MCF 10A (cell line): ENCODE measurements around the gene ADAM23. TPM values are rescaled to one million over a fixed set of nuclear protein-coding genes. Genes with fewer than 3 reads are reported as not detected.

Source experiments
- BruUV-seq: library from RNA; stranded (reverse); fragments of 400-500 nt; replicated peaks from 2 replicates; lab custom pipeline; 2021; lab: Mats Ljungman, UMichigan
- CTCF ChIA-PET: fragments of 300-600 bp; sonication (Branson Sonifier 250); formaldehyde crosslinking; extraction: SDS; loops from one replicate; lab custom pipeline; 2021; ENCODE audit warnings: antibody characterized with exemption, inconsistent platforms; lab: Yijun Ruan, JAX
- POLR2A ChIA-PET: fragments of 300-600, 350-650 bp; sonication (Branson Sonifier 250); formaldehyde crosslinking; extraction: SDS; loops from one replicate; lab custom pipeline; 2020; ENCODE audit warnings: antibody characterized with exemption, inconsistent platforms; lab: Yijun Ruan, JAX
- DNase-seq: peaks from one replicate; pipeline ENCODE4 v3.0.0-alpha.2; 2018; ENCODE audit not compliant: unreplicated experiment
- H3K27ac Mint-ChIP-seq: one replicate; pipeline ENCODE4 v1.8.0; 2022; ENCODE audit warnings: mild to moderate bottlenecking, low read depth, mixed read lengths; ENCODE audit not compliant: unreplicated experiment
- H3K27me3 Mint-ChIP-seq: one replicate; pipeline ENCODE4 v1.8.0; 2022; ENCODE audit warnings: mixed read lengths; ENCODE audit not compliant: insufficient read depth, unreplicated experiment
- H3K36me3 Mint-ChIP-seq: one replicate; pipeline ENCODE4 v1.8.0; 2022; ENCODE audit warnings: mild to moderate bottlenecking, moderate library complexity, mixed read lengths; ENCODE audit not compliant: insufficient read depth, unreplicated experiment
- H3K4me1 Mint-ChIP-seq: one replicate; pipeline ENCODE4 v1.8.0; 2022; ENCODE audit warnings: mixed read lengths; ENCODE audit not compliant: insufficient read depth, unreplicated experiment
- H3K4me3 Mint-ChIP-seq: one replicate; pipeline ENCODE4 v1.8.0; 2022; ENCODE audit warnings: mild to moderate bottlenecking, moderate library complexity, mixed read lengths; ENCODE audit not compliant: unreplicated experiment
- H3K9me3 Mint-ChIP-seq: one replicate; pipeline ENCODE4 v1.8.0; 2022; ENCODE audit warnings: mixed read lengths; ENCODE audit not compliant: unreplicated experiment
- CTCF ChIP-seq: fragments of 200-600 bp; IDR thresholded peaks from one replicate; pipeline ENCODE4 v1.8.0; 2022; ENCODE audit warnings: antibody characterized with exemption, mild to moderate bottlenecking; ENCODE audit not compliant: unreplicated experiment
- intact Hi-C: fragments of 100-400 bp; cut with micrococcal nuclease; formaldehyde crosslinking; loops from 2 replicates; pipeline ENCODE4 v1.14.1; 2022
- total RNA-seq: library from RNA; stranded (reverse); gene quantifications from 2 replicates; pipeline ENCODE4 v1.2.3, GENCODE V29; 2022

The ADAM23 gene
- total RNA-seq, 1 experiment from 2014 or later: 0.12 TPM

GRCh38 chr2:206641226-206641625 is 197.9 kb downstream of the ADAM23 start:
- no peaks in the 10 kb centered on the region for H3K36me3 Mint-ChIP-seq
- ChIA-PET POLR2A (no interaction called here), CTCF (no interaction called here)
- H3K4me3 Mint-ChIP-seq: no peak overlapping the region
- BruUV-seq: no TSS peak
- H3K4me1 Mint-ChIP-seq: no peaks in the 10 kb centered on the region
- no peak for TF ChIP-seq CTCF
- H3K9me3 Mint-ChIP-seq: no peaks in the 10 kb centered on the region
- H3K27ac Mint-ChIP-seq: no peak overlapping the region
- no peak for DNase-seq
- intact Hi-C loops: no loop called here
- peaks cover 11% of the 10 kb centered on the region for H3K27me3 Mint-ChIP-seq

GRCh38 chr2:206642075-206643025 is 199.0 kb downstream of the ADAM23 start, which contains the start of gene FAM237A:
TSS of gene FAM237A (plus strand) at chr2:206642487. CDS start at chr2:206644237, 1,750 bp downstream.
- no peaks in the 10 kb centered on the region for H3K4me1 Mint-ChIP-seq
- BruUV-seq: no TSS peak
- ChIA-PET POLR2A (interaction anchor here (0.7 kb wide), 1 partner anchor 16 kb away, joined by 3 read pairs; no protein-coding TSS in a partner anchor), CTCF (interaction anchor here (0.6 to 1.3 kb wide), 3 partner anchors 15 to 39 kb away, joined by 3 read pairs; no protein-coding TSS in a partner anchor)
- no peak within 1 kb of the TSS for H3K4me3 Mint-ChIP-seq
- no peak for TF ChIP-seq CTCF
- H3K36me3 Mint-ChIP-seq: no peaks in the 10 kb centered on the region
- peaks cover 11% of the 10 kb centered on the region for H3K27me3 Mint-ChIP-seq
- intact Hi-C loops: no loop called here
- DNase-seq: peak; percentile 64
- H3K27ac Mint-ChIP-seq: no peak within 1 kb of the TSS
- H3K9me3 Mint-ChIP-seq: peaks cover 4% of the 10 kb centered on the region

GRCh38 chr2:206647985-206648384 is 204.7 kb downstream of the ADAM23 start:
- intact Hi-C loops: no loop called here
- DNase-seq: peak; percentile 18
- H3K4me1 Mint-ChIP-seq: no peaks in the 10 kb centered on the region
- H3K4me3 Mint-ChIP-seq: no peak overlapping the region
- no peak overlapping the region for H3K27ac Mint-ChIP-seq
- ChIA-PET POLR2A (interaction anchor here (0.5 to 0.7 kb wide), 2 partner anchors 67 to 192 kb away, joined by 3 to 5 read pairs; no protein-coding TSS in a partner anchor), CTCF (interaction anchor here (0.7 kb wide), 1 partner anchor 153 kb away, joined by 3 read pairs; no protein-coding TSS in a partner anchor)
- no TSS peak for BruUV-seq
- H3K27me3 Mint-ChIP-seq: peaks cover 11% of the 10 kb centered on the region
- H3K36me3 Mint-ChIP-seq: no peaks in the 10 kb centered on the region
- TF ChIP-seq CTCF: no peak
- H3K9me3 Mint-ChIP-seq: peaks cover 7% of the 10 kb centered on the region

GRCh38 chr2:206657087-206657486 is 213.8 kb downstream of the ADAM23 start:
- no peak for TF ChIP-seq CTCF
- intact Hi-C loops: no loop called here
- peaks cover 7% of the 10 kb centered on the region for H3K9me3 Mint-ChIP-seq
- H3K27me3 Mint-ChIP-seq: peaks cover 7% of the 10 kb centered on the region
- H3K36me3 Mint-ChIP-seq: no peaks in the 10 kb centered on the region
- ChIA-PET POLR2A (no interaction called here), CTCF (interaction anchor here (0.6 to 1.5 kb wide), 2 partner anchors 14 to 261 kb away, joined by 3 read pairs; partner anchors contain the start of gene FAM237A)
- no TSS peak for BruUV-seq
- H3K27ac Mint-ChIP-seq: no peak overlapping the region
- no peak overlapping the region for H3K4me3 Mint-ChIP-seq
- H3K4me1 Mint-ChIP-seq: no peaks in the 10 kb centered on the region
- DNase-seq: no peak
